ENCODE results near the gene NFIX.

DNA sequence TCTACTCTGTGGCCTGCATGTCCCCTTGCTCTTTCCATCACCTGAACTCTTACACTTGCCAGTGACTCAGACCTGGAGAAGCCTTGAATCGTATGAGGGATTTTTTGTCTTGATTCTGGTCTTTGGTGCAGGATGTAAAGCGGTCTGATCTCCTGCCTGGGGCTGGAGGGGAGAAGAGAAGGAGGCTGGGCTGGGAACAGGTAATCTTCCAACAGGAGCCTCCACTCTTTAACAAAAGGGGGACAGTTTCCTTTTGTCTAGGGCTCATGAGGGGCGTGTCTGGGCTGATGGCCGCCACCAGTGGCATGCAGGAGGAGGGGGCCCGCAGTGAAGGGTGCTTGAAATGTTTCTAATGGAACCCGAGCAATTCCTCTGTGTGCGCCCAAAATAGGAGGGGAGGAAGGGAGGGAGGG, 24.7 kb downstream of the NFIX start:
- TF ChIP-seq, protein P1, sequence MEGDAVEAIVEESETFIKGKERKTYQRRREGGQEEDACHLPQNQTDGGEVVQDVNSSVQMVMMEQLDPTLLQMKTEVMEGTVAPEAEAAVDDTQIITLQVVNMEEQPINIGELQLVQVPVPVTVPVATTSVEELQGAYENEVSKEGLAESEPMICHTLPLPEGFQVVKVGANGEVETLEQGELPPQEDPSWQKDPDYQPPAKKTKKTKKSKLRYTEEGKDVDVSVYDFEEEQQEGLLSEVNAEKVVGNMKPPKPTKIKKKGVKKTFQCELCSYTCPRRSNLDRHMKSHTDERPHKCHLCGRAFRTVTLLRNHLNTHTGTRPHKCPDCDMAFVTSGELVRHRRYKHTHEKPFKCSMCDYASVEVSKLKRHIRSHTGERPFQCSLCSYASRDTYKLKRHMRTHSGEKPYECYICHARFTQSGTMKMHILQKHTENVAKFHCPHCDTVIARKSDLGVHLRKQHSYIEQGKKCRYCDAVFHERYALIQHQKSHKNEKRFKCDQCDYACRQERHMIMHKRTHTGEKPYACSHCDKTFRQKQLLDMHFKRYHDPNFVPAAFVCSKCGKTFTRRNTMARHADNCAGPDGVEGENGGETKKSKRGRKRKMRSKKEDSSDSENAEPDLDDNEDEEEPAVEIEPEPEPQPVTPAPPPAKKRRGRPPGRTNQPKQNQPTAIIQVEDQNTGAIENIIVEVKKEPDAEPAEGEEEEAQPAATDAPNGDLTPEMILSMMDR (IDR thresholded peaks at IDR 0.05 in 4 of 5, conservative IDR thresholded peaks at IDR 0.05 in 1 of 5): no peak
- no peak for TF ChIP-seq POLR2A (IDR thresholded peaks at IDR 0.05)

Data from gastrocnemius medialis (tissue), 4 donors.